Measurements from ENCODE around the gene ITPKA. TPM values are rescaled to one million over a fixed set of nuclear protein-coding genes. Genes with fewer than 3 reads are reported as not detected.

ITPKA gene
- total RNA-seq, 1 donor from 2014 or later, result 1.0 TPM

- H3K4me3 Mint-ChIP-seq (ENCODE audit: low read depth), result no peak overlapping the region
- H3K27ac Mint-ChIP-seq, result no peak overlapping the region
- TF ChIP-seq, protein P1, sequence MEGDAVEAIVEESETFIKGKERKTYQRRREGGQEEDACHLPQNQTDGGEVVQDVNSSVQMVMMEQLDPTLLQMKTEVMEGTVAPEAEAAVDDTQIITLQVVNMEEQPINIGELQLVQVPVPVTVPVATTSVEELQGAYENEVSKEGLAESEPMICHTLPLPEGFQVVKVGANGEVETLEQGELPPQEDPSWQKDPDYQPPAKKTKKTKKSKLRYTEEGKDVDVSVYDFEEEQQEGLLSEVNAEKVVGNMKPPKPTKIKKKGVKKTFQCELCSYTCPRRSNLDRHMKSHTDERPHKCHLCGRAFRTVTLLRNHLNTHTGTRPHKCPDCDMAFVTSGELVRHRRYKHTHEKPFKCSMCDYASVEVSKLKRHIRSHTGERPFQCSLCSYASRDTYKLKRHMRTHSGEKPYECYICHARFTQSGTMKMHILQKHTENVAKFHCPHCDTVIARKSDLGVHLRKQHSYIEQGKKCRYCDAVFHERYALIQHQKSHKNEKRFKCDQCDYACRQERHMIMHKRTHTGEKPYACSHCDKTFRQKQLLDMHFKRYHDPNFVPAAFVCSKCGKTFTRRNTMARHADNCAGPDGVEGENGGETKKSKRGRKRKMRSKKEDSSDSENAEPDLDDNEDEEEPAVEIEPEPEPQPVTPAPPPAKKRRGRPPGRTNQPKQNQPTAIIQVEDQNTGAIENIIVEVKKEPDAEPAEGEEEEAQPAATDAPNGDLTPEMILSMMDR (IDR thresholded peaks at IDR 0.05; ENCODE audit: unreplicated experiment), result no peak
- no peaks in the 10 kb centered on the region for H3K27me3 Mint-ChIP-seq
- peaks cover 5% of the 10 kb centered on the region for H3K4me1 Mint-ChIP-seq (ENCODE audit: low read depth)
- no peaks in the 10 kb centered on the region for H3K9me3 Mint-ChIP-seq (ENCODE audit: low read depth)
- H3K36me3 Mint-ChIP-seq (ENCODE audit: insufficient read depth), result no peaks in the 10 kb centered on the region
- no peak for DNase-seq (ENCODE audit: low spot score, unreplicated experiment)
Observed at GRCh38 chr15:41546851-41547786, 53.4 kb downstream of the ITPKA start.

DNA sequence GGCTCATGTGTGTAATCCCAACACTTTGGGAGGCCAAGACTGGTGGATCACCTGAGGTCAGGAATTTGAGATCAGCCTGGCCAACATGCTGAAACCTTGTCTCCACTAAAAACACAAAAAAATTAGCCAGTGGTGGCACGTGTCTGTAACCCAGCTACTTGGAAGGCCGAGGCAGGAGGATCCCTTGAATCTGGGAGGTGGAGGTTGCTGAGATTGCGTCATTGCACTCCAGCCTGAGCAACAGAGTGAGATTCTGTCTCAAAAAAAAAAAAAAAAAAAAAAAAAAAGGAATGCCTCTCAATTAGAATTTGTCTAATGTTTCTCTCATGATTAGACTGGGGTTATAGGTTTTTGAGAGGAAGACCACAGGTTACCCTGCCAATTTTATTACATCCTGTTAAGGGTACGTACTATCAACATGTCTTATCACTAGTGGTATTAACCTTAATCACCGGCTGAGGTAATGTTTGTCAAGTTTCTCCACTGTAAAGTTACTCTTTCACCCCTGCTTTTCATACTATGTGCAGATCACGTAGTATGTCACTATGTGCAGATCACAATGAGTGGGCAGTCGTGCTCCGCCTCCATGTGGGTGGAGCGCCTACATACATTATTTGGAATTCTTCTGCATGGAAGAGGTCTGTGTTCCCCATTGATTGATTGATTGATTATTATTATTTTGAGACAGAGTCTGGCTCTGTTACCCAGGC, 56.5 kb downstream of the ITPKA start:
- Mint-ChIP-seq H3K27me3 (peaks cover 3% of the 10 kb centered on the region), H3K4me3 (ENCODE audit: low read depth) (no peak overlapping the region), H3K9me3 (ENCODE audit: low read depth) (no peaks in the 10 kb centered on the region), H3K4me1 (ENCODE audit: low read depth) (peaks cover 2% of the 10 kb centered on the region), H3K27ac (peak overlapping the region; percentile 91), H3K36me3 (ENCODE audit: insufficient read depth) (no peaks in the 10 kb centered on the region)
- DNase-seq (ENCODE audit: low spot score, unreplicated experiment), result no peak
- TF ChIP-seq, protein P1 (IDR thresholded peaks at IDR 0.05; ENCODE audit: unreplicated experiment), result no peak

Other genes starting within 250 kb of the ITPKA start
- 9.5 and 9.7 TPM in 2 replicates for gene OIP5, start 161.3 kb upstream of the ITPKA start, total RNA-seq
- gene NUSAP1, start 161.0 kb upstream of the ITPKA start, total RNA-seq, result 63.9 and 69.2 TPM in 2 replicates
- gene NDUFAF1, start 91.4 kb upstream of the ITPKA start, total RNA-seq, result 13.0 and 13.2 TPM in 2 replicates
- 58.7 and 59.1 TPM in 2 replicates for gene RTF1, start 76.8 kb upstream of the ITPKA start, total RNA-seq
- 0.55 and 1.2 TPM in 2 replicates for gene LTK, start 20.0 kb downstream of the ITPKA start, total RNA-seq
- 63.8 and 69.4 TPM in 2 replicates for gene RPAP1, start 50.4 kb downstream of the ITPKA start, total RNA-seq
- gene TYRO3, start 65.3 kb downstream of the ITPKA start, total RNA-seq, result 86.7 and 106 TPM in 2 replicates
- gene MGA, start 166.5 kb downstream of the ITPKA start, total RNA-seq, result 64.0 and 71.2 TPM in 2 replicates

Data from progenitor cell of endocrine pancreas (in vitro differentiated cells).